HG02642 (cell line): ENCODE data around the gene FBXO8.
A peak's percentile ranks its signal among the peaks of the same experiment; 100 is the strongest.

Experiments used
- ATAC-seq: cut with Tn5 transposase; IDR thresholded peaks from one replicate; pipeline ENCODE4 v1.9.1; 2021; ENCODE audit warnings: mild to moderate bottlenecking; ENCODE audit not compliant: unreplicated experiment, poor library complexity

The FBXO8 gene

DNA sequence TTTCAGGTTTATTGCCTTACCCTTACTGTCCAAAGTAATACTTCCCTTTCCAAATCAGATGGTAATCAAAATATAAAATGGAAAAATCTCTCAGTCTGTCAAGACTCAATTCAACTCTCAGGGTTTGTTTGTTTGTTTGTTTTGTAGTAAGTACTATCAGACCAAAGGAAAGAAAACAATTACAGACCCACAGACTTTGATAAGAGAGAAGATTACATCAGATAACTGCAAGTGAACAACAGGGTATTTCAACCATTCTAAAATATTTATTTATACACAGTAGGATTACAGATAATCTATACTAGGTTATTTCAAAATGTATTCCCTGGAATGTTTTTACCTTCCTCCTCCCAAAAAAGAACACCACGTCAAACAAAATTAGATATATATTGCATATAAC is 28.9 kb downstream of the FBXO8 start:
- no peak for ATAC-seq

DNA sequence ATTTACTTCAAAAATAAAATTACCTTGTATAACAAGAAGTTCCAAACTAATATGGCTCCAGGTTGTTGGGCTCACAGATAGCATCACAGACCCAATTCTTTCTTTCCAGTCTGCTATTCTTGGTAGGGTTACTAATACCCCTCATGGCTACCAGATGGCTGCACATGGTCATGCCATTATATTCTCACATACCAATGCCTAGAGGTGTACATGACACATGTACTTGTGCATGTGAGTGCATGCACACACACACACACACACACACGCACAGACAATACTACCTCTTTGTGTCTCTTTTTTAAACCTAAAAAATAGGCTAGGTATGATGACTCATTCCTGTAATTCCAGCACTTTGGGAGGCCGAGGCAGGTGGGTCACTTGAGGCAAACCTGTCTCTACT is 31.1 kb downstream of the FBXO8 start:
- no peak for ATAC-seq

- no peak for ATAC-seq
Measured at GRCh38 chr4:174248407-174248806, 35.1 kb downstream of the FBXO8 start.

GRCh38 chr4:174245714-174246113 is 37.8 kb downstream of the FBXO8 start:
- ATAC-seq = no peak

GRCh38 chr4:174244441-174244840 is 39.0 kb downstream of the FBXO8 start:
- peak; percentile 51 for ATAC-seq

DNA sequence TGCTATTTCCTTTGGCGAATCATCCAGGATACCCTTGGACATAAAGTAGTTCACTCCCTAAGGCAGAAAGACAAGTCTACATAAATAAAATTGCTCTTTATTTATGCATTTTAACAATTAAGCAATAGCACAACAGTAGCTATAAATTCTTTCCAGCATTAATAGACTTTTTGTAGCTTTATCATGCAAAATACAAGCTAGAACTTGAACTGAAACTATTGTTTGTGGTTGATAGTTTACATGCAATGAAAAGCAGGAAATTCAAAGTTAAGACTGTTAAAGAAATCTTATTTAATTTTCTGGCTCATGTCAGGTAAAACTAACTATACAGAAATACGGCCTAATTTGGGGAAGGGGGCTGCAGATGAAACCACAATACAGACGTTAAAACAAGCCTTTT is 42.3 kb downstream of the FBXO8 start:
- ATAC-seq = no peak

DNA sequence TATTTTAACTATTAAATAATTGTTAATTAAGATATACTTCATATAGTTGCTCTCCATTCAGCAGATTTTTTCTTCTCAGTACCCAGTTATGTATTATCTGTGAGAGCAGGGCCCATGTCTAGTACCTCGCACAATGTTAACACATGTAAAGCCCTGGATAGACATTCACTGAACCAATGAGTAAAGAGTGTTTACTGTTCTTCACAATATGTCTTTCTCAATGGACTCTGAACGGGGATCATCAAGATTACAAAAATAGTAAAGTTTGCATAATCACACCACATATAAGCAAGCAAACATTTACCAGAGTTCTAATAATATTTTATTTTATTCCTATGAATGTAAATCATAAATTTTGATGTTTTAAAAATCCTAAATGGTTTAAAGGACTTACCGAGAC is 47.1 kb downstream of the FBXO8 start:
- no peak for ATAC-seq

DNA sequence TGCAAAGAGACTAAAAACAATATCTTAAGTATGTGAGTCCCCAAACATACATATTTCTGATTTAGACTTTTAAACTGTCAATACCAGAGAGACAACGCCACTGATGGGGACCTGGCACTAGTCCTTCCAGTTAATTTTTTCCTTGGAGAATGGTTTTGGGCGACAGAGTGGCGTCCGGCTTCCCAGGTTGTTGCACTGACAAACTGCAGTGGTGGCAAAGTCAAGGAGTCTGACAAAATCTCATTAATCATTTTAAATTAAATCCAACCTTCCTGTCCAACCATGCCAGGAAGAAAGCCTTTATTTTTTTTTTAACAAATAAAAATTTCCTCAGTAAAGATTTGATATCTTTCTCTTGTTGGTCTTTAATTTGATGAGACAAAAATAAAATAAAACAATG is 52.8 kb downstream of the FBXO8 start:
- ATAC-seq = no peak

GRCh38 chr4:174230148-174230547 is 53.3 kb downstream of the FBXO8 start:
- no peak for ATAC-seq

GRCh38 chr4:174228988-174229387 is 54.5 kb downstream of the FBXO8 start:
- ATAC-seq = no peak

DNA sequence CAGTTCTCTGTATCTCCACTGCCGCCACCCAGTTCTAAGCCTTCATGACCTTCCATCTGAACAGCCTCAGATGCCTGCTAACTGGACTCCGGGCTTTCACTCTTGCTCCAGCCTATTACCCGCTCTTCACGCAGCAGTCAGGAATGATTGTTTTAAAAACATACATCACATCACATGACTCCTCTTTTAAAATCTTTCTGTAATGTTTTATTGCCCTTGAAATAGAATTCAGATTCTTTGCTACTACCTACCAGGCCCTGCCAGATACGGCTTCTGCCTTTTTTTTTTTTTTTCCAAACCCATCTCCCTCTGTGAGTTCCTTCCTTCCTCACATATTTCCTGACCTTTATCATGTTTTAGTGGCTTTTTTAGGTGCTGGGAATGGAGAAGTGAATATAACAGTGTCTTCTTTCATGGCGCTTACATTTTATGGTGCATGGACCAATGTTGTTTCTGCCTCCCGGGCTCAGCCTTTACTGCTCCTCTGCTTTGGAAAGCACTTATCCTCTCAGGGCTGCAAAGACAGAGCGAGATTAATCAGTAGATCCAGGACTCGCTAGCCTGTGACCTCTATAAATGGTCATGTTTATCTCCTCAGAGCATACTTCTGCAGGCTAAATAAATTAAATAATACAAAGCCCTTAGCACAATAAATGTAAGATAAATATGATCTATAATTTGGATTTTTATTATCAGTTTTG is 58.0 kb downstream of the FBXO8 start:
- ATAC-seq = no peak

DNA sequence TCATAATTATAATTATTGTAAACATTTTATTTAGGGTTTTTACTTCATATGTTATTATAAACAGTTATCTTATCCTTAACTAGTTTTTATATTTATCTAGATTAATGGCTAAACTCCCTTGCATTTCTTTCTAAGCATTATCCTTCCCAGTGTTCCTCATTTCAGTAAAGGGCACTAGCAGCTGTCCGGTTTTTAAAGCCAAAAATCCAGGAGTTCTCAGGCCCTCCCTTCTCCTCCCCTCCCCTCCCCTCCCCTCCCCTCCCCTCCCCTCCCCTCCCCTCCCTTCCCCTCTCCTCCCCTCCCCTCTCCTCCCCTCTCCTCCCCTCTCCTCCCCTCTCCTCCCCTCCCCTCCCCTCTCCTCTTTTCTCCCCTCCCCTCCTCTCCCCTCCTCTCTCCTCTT is 58.9 kb downstream of the FBXO8 start:
- ATAC-seq = no peak

DNA sequence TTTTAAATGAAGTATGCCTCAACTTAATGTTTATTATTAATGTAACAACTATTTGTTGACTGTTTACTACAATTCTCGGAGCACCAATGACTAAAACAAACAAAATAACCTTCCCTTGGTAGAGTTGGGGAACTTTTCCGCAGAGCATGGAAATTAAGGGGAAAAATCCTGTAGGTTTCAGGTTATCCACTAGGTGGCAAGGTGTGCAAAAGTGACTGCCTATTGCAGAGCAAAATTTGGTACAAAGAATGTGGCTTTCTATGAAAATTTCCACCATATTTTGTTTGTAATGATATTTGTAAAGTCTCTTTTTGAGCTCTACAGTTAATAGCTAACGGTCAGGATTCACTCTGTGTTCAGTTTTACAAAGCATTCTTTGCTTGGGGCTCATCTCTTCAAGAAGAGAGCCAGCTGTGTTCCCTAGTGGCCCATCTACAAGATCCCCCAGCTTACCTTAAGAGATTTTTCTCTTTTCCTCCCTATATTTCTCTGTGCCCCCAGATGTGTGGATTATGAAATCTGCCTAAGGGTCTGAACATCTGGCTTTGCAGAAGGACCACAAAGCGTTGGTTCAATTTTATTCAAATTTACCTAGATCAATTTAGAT is 61.1 kb downstream of the FBXO8 start:
- peak; percentile 70 for ATAC-seq

- no peak for ATAC-seq
Measured at GRCh38 chr4:174218127-174218790, 65.2 kb downstream of the FBXO8 start.

DNA sequence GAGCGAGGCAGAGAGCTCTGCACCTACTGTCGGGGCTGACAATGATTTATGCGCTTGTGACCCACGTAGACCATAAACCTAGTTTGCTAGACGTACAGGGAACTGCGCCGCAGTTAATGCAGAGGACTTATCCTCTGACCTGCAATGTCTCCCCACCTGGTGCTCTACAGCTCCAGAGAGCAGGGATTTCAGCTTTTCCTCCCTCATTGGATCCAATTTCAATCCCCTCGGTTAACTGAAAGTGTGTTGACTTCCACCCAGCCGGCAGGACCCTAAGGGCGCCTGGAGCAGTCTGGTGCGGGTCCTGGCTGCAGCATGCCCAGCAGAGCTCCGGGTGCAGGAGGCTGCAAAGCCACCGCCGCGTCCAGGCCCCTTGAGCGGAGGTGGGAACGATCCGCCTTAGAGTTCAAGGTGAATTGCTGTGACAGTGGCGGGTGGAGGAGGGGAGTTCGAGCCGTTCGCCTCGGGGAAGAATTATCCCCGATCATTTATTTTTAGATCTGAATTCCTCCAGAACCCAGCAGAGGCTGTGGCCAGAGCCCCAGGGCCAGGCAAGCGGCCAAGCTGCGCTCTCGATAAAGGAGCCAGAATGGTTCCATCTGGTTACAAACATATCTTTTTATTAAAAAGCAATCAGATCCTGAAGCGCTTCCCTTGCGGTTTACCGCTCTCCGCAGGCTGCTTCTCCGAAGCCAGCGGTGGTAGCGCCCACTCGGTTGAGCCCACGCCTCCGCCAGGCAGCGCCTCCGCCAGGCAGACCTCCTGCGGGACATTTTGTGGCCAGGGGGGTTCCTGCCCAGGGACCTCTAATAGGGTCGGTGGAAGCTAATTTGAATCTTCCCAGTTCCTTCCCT is 66.0 kb downstream of the FBXO8 start:
- ATAC-seq = peak; percentile 36

DNA sequence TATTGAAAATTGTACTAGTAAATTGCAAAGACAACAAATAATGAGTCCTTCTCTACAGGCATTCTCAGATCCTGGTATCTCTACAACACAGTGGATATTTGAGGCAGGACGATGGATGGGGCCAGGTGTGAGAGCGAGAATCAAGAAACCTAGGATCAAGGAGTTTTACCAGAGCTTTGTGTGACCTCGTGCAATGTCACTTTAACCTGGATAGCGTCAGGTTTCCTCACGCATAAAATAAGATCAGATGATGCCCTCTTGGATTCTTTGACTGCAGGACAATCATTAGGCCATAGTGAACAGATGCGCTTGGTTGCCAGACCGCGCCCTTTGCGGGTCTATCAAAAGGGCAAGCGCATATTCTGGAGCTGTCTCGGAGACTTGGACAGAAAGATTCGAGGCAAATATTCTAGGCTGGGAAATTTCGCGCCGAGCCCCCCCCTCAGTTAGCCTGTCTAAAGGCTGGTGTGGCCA is 66.6 kb downstream of the FBXO8 start:
- peak; percentile 4 for ATAC-seq

GRCh38 chr4:174215961-174216680 is 67.3 kb downstream of the FBXO8 start:
- no peak for ATAC-seq

- no peak for ATAC-seq
Measured at GRCh38 chr4:174215057-174215456, 68.4 kb downstream of the FBXO8 start.

- peak; percentile 48 for ATAC-seq
Measured at GRCh38 chr4:174214101-174214878, 69.2 kb downstream of the FBXO8 start.
